H54 (cell line): ENCODE results near the gene ADGRG1.

ENCODE experiments used
- DNase-seq: peaks from one replicate; pipeline ENCODE4 v3.0.0; 2011; ENCODE audit warnings: low spot score, mixed read lengths; ENCODE audit not compliant: insufficient read length
- FAIRE-seq: peaks from 3 replicates; lab custom pipeline; 2011; peaks lifted over from hg19 to GRCh38; lab: Jason Lieb, UNC
- POLR2A ChIP-seq: IDR thresholded peaks from 2 replicates; pipeline ENCODE4 v1.6.1; 2011; ENCODE audit warnings: low read depth, mild to moderate bottlenecking, low read length

Gene ADGRG1

GRCh38 chr16:57630931-57631845, 2.8 kb downstream of the ADGRG1 start:
- no peak for TF ChIP-seq POLR2A
- FAIRE-seq (no peak), DNase-seq (no peak)

GRCh38 chr16:57632568-57632967, 4.1 kb downstream of the ADGRG1 start:
- FAIRE-seq (no peak), DNase-seq (no peak)
- no peak for TF ChIP-seq POLR2A

GRCh38 chr16:57633383-57634064, 5.1 kb downstream of the ADGRG1 start:
- TF ChIP-seq POLR2A: no peak
- DNase-seq (no peak), FAIRE-seq (no peak)

GRCh38 chr16:57634171-57634570, 5.7 kb downstream of the ADGRG1 start:
- peak; percentile 71 for DNase-seq
- FAIRE-seq: no peak
- TF ChIP-seq POLR2A: no peak

- no peak for TF ChIP-seq POLR2A
- DNase-seq (no peak), FAIRE-seq (no peak)
Measured at GRCh38 chr16:57635266-57636097, 7.1 kb downstream of the ADGRG1 start.

- TF ChIP-seq POLR2A: no peak
- FAIRE-seq (no peak), DNase-seq (no peak)
Measured at GRCh38 chr16:57636184-57636583, 7.8 kb downstream of the ADGRG1 start.

GRCh38 chr16:57637020-57637419, 8.6 kb downstream of the ADGRG1 start:
- FAIRE-seq: no peak
- no peak for TF ChIP-seq POLR2A
- no peak for DNase-seq

- TF ChIP-seq POLR2A: no peak
- no peak for FAIRE-seq
- no peak for DNase-seq
Measured at GRCh38 chr16:57637424-57637823, 9.0 kb downstream of the ADGRG1 start.

GRCh38 chr16:57637965-57638364, 9.5 kb downstream of the ADGRG1 start:
- TF ChIP-seq POLR2A: no peak
- DNase-seq (no peak), FAIRE-seq (no peak)

GRCh38 chr16:57638381-57638780, 10.0 kb downstream of the ADGRG1 start:
- no peak for DNase-seq
- no peak for TF ChIP-seq POLR2A
- no peak for FAIRE-seq

- TF ChIP-seq POLR2A: no peak
- DNase-seq: no peak
- FAIRE-seq: no peak
Measured at GRCh38 chr16:57639172-57639887, 10.9 kb downstream of the ADGRG1 start.

- FAIRE-seq (no peak), DNase-seq (no peak)
- no peak for TF ChIP-seq POLR2A
Measured at GRCh38 chr16:57640185-57640584, 11.8 kb downstream of the ADGRG1 start.

GRCh38 chr16:57640612-57641011, 12.2 kb downstream of the ADGRG1 start:
- FAIRE-seq: no peak
- DNase-seq: no peak

More at GRCh38 chr16:57640612-57641011, 12.2 kb downstream of the ADGRG1 start:
- TF ChIP-seq POLR2A: no peak
